Gastroesophageal sphincter (tissue), 4 donors: ENCODE data around the gene CHODL. TPM values are rescaled to one million over a fixed set of nuclear protein-coding genes. Genes with fewer than 3 reads are reported as not detected.

Source experiments
- ATAC-seq: fragments of 150-250 bp; one replicate; pipeline ENCODE4 v1.9.1; 2016; ENCODE audit warnings: mild to moderate bottlenecking, moderate library complexity
- H3K27ac ChIP-seq, 4 donors: fragments of 200-600 bp; sonication (generic) in 3 of 4; 1 replicate in 3 of 4; 2 replicates in 1 of 4; pipeline ENCODE4 v1.5.1; 2016 to 2019
- H3K27me3 ChIP-seq: fragments of 200-600 bp; sonication (generic); one replicate; pipeline ENCODE4 v1.5.1; 2019
- H3K36me3 ChIP-seq, 2 donors: fragments of 200-600 bp; sonication (generic); one replicate each; pipeline ENCODE4 v1.5.1; 2019; ENCODE audit warnings: control low read depth in 1 of 2
- H3K4me1 ChIP-seq, 3 donors: fragments of 200-600 bp; sonication (generic); 1 replicate in 2 of 3; 2 replicates in 1 of 3; pipeline ENCODE4 v1.5.1; 2016 to 2019; ENCODE audit warnings: control low read depth in 2 of 3
- H3K4me3 ChIP-seq, 2 donors: fragments of 200-600 bp; sonication (generic); one replicate each; pipeline ENCODE4 v1.5.1; 2019; ENCODE audit warnings: mild to moderate bottlenecking in 1 of 2, moderate library complexity in 1 of 2
- H3K9me3 ChIP-seq, 3 donors: fragments of 200-600 bp; sonication (generic); one replicate each; pipeline ENCODE4 v1.5.1; 2017 to 2019; ENCODE audit warnings: control low read depth in 2 of 3
- EP300 ChIP-seq: sonication (generic); formaldehyde crosslinking; IDR thresholded peaks from one replicate; pipeline ENCODE4 v1.6.1; 2017; ENCODE audit warnings: antibody characterized with exemption, mild to moderate bottlenecking
- POLR2A ChIP-seq, 2 donors: fragments of 450-650 bp; IDR thresholded peaks; one replicate each; pipeline ENCODE4 v1.6.1; 2017; ENCODE audit warnings: antibody characterized with exemption in 2 of 2, mild to moderate bottlenecking in 2 of 2, moderate library complexity in 1 of 2
- POLR2AphosphoS5 ChIP-seq: sonication (generic); formaldehyde crosslinking; IDR thresholded peaks from one replicate; pipeline ENCODE4 v1.6.1; 2017; ENCODE audit warnings: antibody characterized with exemption
- WGBS, 2 donors: methylation state at CpG; one replicate each; pipeline ENCODE4 v1.1.5; 2018; ENCODE audit warnings: low coverage in 1 of 2; 5-methylcytosine and 5-hydroxymethylcytosine counted together
- total RNA-seq, 4 donors: library from RNA; depleted of rRNA; stranded (reverse); fragments of >200 nt; gene quantifications; one replicate each; pipeline ENCODE4 v1.1.0, GENCODE V29; 2016
- TF ChIP-seq, protein P1 (sequence below), 4 experiments: fragments of 200-600 bp in 2 of 4; fragments of 450-650 bp in 2 of 4; sonication (generic) in 1 of 4; IDR thresholded peaks; one replicate each; pipeline ENCODE4 v1.5.1; 2017 to 2019; ENCODE audit warnings: antibody characterized with exemption in 4 of 4, mild to moderate bottlenecking in 2 of 4, moderate library complexity in 2 of 4

Gene CHODL
- total RNA-seq, 4 donors from 2014 or later, result 0.62 to 3.5 (median 2.1) TPM

- Histone ChIP-seq H3K4me3 (no peak overlapping the region), H3K36me3 (no peaks in the 10 kb centered on the region), H3K27me3 (no peaks in the 10 kb centered on the region), H3K27ac (no peak overlapping the region), H3K9me3 (no peaks in the 10 kb centered on the region), H3K4me1 (no peaks in the 10 kb centered on the region)
- 78 to 88% methylated on average over 2 of the region's 2 CpGs for WGBS, 2 donors
- TF ChIP-seq POLR2AphosphoS5 (no peak), EP300 (no peak), POLR2A (IDR thresholded peaks at IDR 0.05) (no peak)
- TF ChIP-seq, protein P1, sequence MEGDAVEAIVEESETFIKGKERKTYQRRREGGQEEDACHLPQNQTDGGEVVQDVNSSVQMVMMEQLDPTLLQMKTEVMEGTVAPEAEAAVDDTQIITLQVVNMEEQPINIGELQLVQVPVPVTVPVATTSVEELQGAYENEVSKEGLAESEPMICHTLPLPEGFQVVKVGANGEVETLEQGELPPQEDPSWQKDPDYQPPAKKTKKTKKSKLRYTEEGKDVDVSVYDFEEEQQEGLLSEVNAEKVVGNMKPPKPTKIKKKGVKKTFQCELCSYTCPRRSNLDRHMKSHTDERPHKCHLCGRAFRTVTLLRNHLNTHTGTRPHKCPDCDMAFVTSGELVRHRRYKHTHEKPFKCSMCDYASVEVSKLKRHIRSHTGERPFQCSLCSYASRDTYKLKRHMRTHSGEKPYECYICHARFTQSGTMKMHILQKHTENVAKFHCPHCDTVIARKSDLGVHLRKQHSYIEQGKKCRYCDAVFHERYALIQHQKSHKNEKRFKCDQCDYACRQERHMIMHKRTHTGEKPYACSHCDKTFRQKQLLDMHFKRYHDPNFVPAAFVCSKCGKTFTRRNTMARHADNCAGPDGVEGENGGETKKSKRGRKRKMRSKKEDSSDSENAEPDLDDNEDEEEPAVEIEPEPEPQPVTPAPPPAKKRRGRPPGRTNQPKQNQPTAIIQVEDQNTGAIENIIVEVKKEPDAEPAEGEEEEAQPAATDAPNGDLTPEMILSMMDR (IDR thresholded peaks at IDR 0.05), result no peak
- no peak for ATAC-seq
Measured at GRCh38 chr21:18265944-18266343, 21.3 kb downstream of the CHODL start.

DNA sequence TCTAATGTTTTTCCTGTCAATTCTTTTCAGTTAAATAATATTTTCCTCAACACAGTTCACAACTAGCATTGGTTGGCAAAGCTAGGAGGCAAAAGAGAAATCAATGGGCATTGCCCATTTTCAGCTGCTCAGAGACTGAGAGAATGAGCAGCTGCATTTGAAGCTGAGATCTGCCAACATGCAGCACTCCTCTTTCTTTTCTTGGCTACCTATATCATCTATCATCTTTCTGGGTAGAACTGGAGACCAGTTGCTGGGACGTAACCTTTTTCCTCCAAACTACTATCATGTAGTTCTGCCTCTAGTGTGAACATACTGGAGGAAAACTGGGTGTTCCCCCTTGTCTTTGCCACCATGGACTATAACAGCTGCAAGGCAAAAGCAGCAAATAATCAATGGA lies 22.9 kb downstream of the CHODL start:
- Histone ChIP-seq H3K27ac (no peak overlapping the region), H3K4me1 (no peaks in the 10 kb centered on the region), H3K36me3 (no peaks in the 10 kb centered on the region), H3K27me3 (no peaks in the 10 kb centered on the region), H3K9me3 (no peaks in the 10 kb centered on the region), H3K4me3 (no peak overlapping the region)
- WGBS, 2 donors, result 100% methylated on average over 1 of the region's 1 CpG
- no peak for TF ChIP-seq POLR2A (IDR thresholded peaks at IDR 0.05)
- ATAC-seq, result no peak

DNA sequence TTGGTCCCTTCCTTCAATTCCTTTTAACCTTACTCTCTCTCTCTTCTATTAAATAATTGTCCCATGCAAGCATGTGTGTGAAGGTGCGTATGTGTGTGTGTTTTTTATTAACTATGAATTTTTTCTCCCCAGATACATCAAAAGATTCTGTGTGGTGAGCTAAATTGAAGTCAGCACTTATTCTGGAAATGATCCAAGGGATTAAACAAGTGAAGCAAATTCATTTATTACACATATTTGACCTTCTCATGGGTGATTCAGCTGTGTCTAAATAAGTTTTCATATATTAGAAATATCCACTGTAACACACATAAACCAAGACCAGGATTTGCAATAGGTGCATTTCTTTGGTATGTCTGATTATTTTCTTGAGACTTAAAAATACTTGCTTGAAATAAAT lies 24.3 kb downstream of the CHODL start:
- no peaks in the 10 kb centered on the region for H3K4me1 ChIP-seq
- no peaks in the 10 kb centered on the region for H3K9me3 ChIP-seq
- TF ChIP-seq POLR2A (IDR thresholded peaks at IDR 0.05), result no peak
- TF ChIP-seq, protein P1 (IDR thresholded peaks at IDR 0.05), result no peak
- TF ChIP-seq POLR2AphosphoS5, result no peak
- TF ChIP-seq EP300, result no peak
- WGBS, 2 donors, result 82 to 83% methylated on average over 1 of the region's 1 CpG
- no peak for ATAC-seq
- no peaks in the 10 kb centered on the region for H3K36me3 ChIP-seq
- no peak overlapping the region for H3K4me3 ChIP-seq
- no peak overlapping the region for H3K27ac ChIP-seq
- H3K27me3 ChIP-seq, result no peaks in the 10 kb centered on the region

DNA sequence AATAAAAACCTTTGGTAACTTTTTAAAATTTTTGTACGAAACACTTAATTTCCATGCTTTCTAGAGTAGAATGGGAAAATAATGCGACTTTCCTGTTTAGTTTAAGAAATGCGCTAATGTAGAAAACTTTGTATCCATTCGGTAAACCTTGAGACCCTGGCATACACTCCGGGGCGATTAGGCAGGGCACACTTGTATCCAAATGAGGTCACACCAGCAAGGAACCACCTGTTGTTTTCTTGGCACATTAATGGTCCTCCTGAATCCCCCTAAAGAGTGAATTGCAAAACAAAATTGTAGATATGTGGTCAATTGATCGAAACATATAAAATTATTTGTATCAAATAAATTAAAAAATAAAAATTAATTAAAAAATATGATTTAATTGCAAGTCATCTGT lies 25.2 kb downstream of the CHODL start:
- H3K4me1 ChIP-seq, result no peaks in the 10 kb centered on the region
- no peak overlapping the region for H3K27ac ChIP-seq
- no peaks in the 10 kb centered on the region for H3K9me3 ChIP-seq
- TF ChIP-seq EP300, result no peak
- TF ChIP-seq POLR2AphosphoS5, result no peak
- TF ChIP-seq POLR2A (IDR thresholded peaks at IDR 0.05), result no peak
- TF ChIP-seq, protein P1 (IDR thresholded peaks at IDR 0.05), result no peak
- no peaks in the 10 kb centered on the region for H3K27me3 ChIP-seq
- no peak overlapping the region for H3K4me3 ChIP-seq
- no peak for ATAC-seq
- H3K36me3 ChIP-seq, result no peaks in the 10 kb centered on the region
- 89 to 92% methylated on average over 7 of the region's 7 CpGs for WGBS, 2 donors

DNA sequence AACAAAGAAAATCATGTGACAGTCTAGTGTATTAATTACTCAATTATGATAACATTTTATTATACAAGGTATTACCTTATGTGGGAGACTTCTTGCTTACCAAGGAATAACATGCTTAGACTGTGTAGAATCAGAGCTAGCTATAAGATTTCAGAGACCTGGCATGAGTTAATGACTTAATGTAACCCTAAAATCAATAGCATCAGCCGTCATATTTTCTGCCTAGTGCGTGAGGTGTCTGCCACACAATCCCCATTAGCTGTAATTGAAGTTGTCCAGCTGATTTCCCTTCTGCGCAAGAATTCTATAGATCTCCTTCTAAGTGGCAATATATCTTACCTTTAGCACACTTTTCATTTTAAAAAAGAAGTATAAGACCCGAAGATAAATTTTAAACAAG lies 28.8 kb downstream of the CHODL start:
- no peak for ATAC-seq
- Histone ChIP-seq H3K27me3 (no peaks in the 10 kb centered on the region), H3K36me3 (no peaks in the 10 kb centered on the region), H3K27ac (no peak overlapping the region), H3K4me3 (no peak overlapping the region), H3K4me1 (no peaks in the 10 kb centered on the region), H3K9me3 (no peaks in the 10 kb centered on the region)
- TF ChIP-seq POLR2AphosphoS5, result no peak
- TF ChIP-seq, protein P1 (IDR thresholded peaks at IDR 0.05), result no peak
- whole genome bisulfite sequencing, 2 donors, result 81 to 83% methylated on average over 3 to 4 of the region's 4 CpGs

- no peaks in the 10 kb centered on the region for H3K36me3 ChIP-seq
- no peak for ATAC-seq
- no peak overlapping the region for H3K4me3 ChIP-seq
- H3K27ac ChIP-seq, result no peak overlapping the region
- no peaks in the 10 kb centered on the region for H3K4me1 ChIP-seq
- H3K27me3 ChIP-seq, result no peaks in the 10 kb centered on the region
- H3K9me3 ChIP-seq, result no peaks in the 10 kb centered on the region
- 72 to 79% methylated on average over 5 of the region's 5 CpGs for WGBS, 2 donors
- TF ChIP-seq EP300 (no peak), POLR2A (IDR thresholded peaks at IDR 0.05) (no peak), POLR2AphosphoS5 (no peak)
- TF ChIP-seq, protein P1 (IDR thresholded peaks at IDR 0.05), result no peak
Measured at GRCh38 chr21:18274370-18274769, 29.7 kb downstream of the CHODL start.
